Transverse colon (tissue), 4 donors: ENCODE measurements around the gene TMEM134. TPM values are rescaled to one million over a fixed set of nuclear protein-coding genes. Genes with fewer than 3 reads are reported as not detected.
"Not testable (repeated sequence)": the region's sequence is repeated elsewhere in the genome, so short reads cannot be mapped to it uniquely, and the experiment has no call there.

Source experiments
- DNase-seq: peaks from one replicate; pipeline ENCODE4 v3.0.0-alpha.2; 2019
- H3K27ac ChIP-seq, 4 donors: fragments of 200-600 bp; sonication (generic); 2 replicates each; pipeline ENCODE4 v1.5.1; 2016 to 2018; ENCODE audit warnings: inconsistent platforms in 4 of 4
- H3K27me3 ChIP-seq: fragments of 200-600 bp; sonication (generic); 2 replicates; pipeline ENCODE4 v1.5.1; 2017; ENCODE audit warnings: inconsistent platforms
- H3K36me3 ChIP-seq, 4 donors: fragments of 200-600 bp; sonication (generic); 2 replicates each; pipeline ENCODE4 v1.5.1; 2017 to 2019; ENCODE audit warnings: inconsistent platforms in 4 of 4
- H3K4me1 ChIP-seq, 4 donors: fragments of 200-600 bp; sonication (generic); 2 replicates each; pipeline ENCODE4 v1.5.1; 2017 to 2020; ENCODE audit warnings: inconsistent platforms in 4 of 4
- H3K4me3 ChIP-seq, 4 donors: fragments of 200-600 bp; sonication (generic); 1 replicate in 1 of 4; 2 replicates in 3 of 4; pipeline versions ENCODE4 v1.5.1 to v1.6.1; 2017 to 2019; ENCODE audit warnings: inconsistent platforms in 4 of 4
- H3K9me3 ChIP-seq, 2 donors: fragments of 200-600 bp; sonication (generic); 2 replicates each; pipeline ENCODE4 v1.5.1; 2017 to 2019; ENCODE audit warnings: inconsistent platforms in 2 of 2
- EP300 ChIP-seq: sonication (generic); formaldehyde crosslinking; IDR thresholded peaks from one replicate; pipeline ENCODE4 v1.6.1; 2017; ENCODE audit warnings: antibody characterized with exemption, low read depth
- POLR2A ChIP-seq: fragments of 450-650 bp; IDR thresholded peaks from one replicate; pipeline ENCODE4 v1.6.1; 2016; ENCODE audit warnings: antibody characterized with exemption, mild to moderate bottlenecking, moderate library complexity
- POLR2AphosphoS5 ChIP-seq, 3 donors: sonication (generic); formaldehyde crosslinking; IDR thresholded peaks; one replicate each; pipeline ENCODE4 v1.6.1; 2016; ENCODE audit warnings: antibody characterized with exemption in 3 of 3
- WGBS, 2 donors: methylation state at CpG; one replicate each; pipeline ENCODE4 v1.1.5; 2018; ENCODE audit warnings: low coverage in 1 of 2; 5-methylcytosine and 5-hydroxymethylcytosine counted together
- in situ Hi-C, 4 donors: fragments of 200-750 bp; cut with MboI; loops; one replicate each; pipeline versions ENCODE4 v1.15.0 to v1.15.1; 2017; ENCODE audit warnings: low sequenced_read_pairs in 3 of 4, low pct_ligation_motif_present in 1 of 4, low pct_unique_long_range_greater_than_20kb in 1 of 4
- intact Hi-C: fragments of 100-400 bp; cut with DNase I; formaldehyde crosslinking; loops from one replicate; pipeline ENCODE4 v1.15.1; 2023; ENCODE audit warnings: low total_unique reads
- total RNA-seq, 4 donors: library from RNA; depleted of rRNA; stranded (reverse); fragments of >200 nt; gene quantifications; one replicate each; pipeline ENCODE4 v1.1.0, GENCODE V29; 2016
- TF ChIP-seq, protein P1 (sequence below), 5 experiments: fragments of 200-600 bp in 3 of 5; fragments of 450-650 bp in 2 of 5; sonication (generic) in 3 of 5; IDR thresholded peaks; 1 replicate in 2 of 5; 2 replicates in 3 of 5; pipeline ENCODE4 v1.5.1; 2016 to 2017; ENCODE audit warnings: antibody characterized with exemption in 5 of 5, inconsistent platforms in 3 of 5, mild to moderate bottlenecking in 2 of 5, moderate library complexity in 1 of 5

TMEM134 gene
- total RNA-seq, 4 donors from 2014 or later, result 107 to 347 (median 115) TPM

DNA sequence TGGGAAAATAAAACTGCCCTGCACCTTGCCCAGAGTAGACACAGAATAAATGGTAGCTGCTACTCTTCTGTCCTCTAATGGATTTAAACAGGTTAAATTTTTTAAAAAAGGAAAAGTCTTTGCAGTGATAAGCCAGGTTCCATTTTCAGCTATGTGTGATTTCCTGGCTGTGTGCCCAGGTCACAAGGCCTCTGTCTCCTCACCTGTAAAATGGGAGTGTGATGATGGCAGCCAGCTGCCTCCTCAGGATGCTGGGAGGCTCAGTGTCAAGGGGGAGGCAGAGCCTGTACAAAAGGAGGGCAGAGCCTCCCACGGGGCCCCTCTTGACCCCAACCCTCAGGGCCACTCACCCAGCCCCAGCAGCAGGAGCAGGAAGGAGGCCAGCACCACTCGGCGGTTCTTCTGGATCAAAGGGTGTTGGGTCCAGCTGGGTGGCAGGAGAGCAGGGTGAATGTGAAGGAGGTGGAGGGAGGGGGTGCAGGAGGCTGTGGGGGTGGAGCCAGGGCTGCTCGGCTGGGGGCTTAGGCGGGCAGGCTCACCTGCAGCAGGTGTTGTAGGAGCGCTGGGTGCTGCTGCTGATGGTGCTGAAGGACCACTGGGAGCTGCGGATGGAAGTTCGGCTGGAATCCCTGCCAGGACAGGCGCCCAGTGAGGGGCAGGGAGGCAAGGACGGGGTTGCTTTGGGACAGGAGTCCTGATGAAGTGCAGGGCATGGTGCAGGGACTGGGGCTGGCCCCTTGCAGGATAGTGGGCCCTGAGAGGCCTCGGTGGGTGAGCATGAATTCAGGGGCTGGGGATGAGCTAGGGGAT is 1.9 kb downstream of the TMEM134 start:
- in situ Hi-C loops (no loop called here), intact Hi-C loops (no loop called here)
- Histone ChIP-seq H3K4me1 (peaks cover 22 to 41% (median 35%) of the 10 kb centered on the region in 4 donors), H3K4me3 (no peak overlapping the region), H3K27ac (peak overlapping the region; percentile 86 to 90 (median 90)), H3K36me3 (no peaks in the 10 kb centered on the region), H3K27me3 (no peaks in the 10 kb centered on the region), H3K9me3 (no peaks in the 10 kb centered on the region)
- 69 to 100% methylated on average over 1 to 11 of the region's 11 CpGs for WGBS, 2 donors
- DNase-seq, result no peak
- no peak for TF ChIP-seq POLR2A
- TF ChIP-seq, protein P1, sequence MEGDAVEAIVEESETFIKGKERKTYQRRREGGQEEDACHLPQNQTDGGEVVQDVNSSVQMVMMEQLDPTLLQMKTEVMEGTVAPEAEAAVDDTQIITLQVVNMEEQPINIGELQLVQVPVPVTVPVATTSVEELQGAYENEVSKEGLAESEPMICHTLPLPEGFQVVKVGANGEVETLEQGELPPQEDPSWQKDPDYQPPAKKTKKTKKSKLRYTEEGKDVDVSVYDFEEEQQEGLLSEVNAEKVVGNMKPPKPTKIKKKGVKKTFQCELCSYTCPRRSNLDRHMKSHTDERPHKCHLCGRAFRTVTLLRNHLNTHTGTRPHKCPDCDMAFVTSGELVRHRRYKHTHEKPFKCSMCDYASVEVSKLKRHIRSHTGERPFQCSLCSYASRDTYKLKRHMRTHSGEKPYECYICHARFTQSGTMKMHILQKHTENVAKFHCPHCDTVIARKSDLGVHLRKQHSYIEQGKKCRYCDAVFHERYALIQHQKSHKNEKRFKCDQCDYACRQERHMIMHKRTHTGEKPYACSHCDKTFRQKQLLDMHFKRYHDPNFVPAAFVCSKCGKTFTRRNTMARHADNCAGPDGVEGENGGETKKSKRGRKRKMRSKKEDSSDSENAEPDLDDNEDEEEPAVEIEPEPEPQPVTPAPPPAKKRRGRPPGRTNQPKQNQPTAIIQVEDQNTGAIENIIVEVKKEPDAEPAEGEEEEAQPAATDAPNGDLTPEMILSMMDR (IDR thresholded peaks at IDR 0.05), result no peak
- no peak for TF ChIP-seq POLR2AphosphoS5 (IDR thresholded peaks at IDR 0.05)
- TF ChIP-seq EP300, result no peak

DNA sequence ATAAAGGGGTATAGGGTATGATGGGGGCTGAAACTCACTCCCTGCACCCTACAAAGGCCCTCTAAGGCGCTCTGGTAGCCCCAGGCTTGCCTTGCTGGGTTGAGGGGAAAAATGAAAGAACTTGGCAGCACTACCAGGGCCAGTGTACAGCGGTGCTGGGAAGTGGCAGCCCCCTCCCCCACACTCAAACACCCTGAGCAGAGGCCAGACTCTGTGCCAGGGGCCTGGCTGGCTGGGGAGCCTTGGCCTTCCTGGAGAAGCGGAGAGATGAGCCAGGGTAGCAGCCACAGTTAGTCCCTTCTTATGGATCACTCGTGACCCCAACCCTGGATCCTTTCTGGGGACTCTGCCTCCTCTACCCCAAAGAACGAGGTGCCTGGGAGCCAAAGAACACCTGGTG is 2.7 kb downstream of the TMEM134 start:
- TF ChIP-seq EP300, result no peak
- TF ChIP-seq, protein P1 (IDR thresholded peaks at IDR 0.05), result no peak
- TF ChIP-seq POLR2AphosphoS5 (IDR thresholded peaks at IDR 0.05), result no peak
- TF ChIP-seq POLR2A, result no peak
- intact Hi-C loops, result no loop called here
- Histone ChIP-seq H3K9me3 (no peaks in the 10 kb centered on the region), H3K4me3 (no peak overlapping the region), H3K36me3 (no peaks in the 10 kb centered on the region), H3K4me1 (peaks cover 22 to 41% (median 35%) of the 10 kb centered on the region in 4 donors), H3K27ac (peak overlapping the region in 1 of 4 donors; percentile 96), H3K27me3 (no peaks in the 10 kb centered on the region)
- WGBS, 2 donors, result 83% methylated on average over 5 of the region's 5 CpGs; no CpG with 5 or more reads in 1 of the 2 donors
- in situ Hi-C loops, result no loop called here
- DNase-seq, result no peak

DNA sequence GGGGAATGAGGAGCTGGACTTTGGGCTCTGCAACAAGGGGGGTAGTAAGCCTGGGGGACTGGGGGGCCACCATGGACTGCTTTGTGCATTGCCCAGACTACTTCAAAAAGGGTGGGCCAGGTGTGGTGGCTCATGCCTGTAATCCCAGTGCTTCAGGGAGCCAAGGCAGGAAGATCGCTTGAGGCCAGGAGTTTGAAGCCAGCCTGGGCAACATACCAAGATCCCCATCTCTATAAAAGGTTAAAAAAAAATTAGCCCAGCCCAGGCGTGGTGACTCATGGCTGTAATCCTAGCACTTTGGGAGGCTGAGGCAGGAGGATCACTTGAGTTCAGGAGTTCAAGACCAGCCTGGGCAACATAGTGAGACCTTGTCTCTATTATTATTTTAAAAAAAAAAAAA is 3.5 kb downstream of the TMEM134 start:
- DNase-seq, H3K36me3 ChIP-seq, intact Hi-C loops, H3K27me3 ChIP-seq, in situ Hi-C loops, H3K9me3 ChIP-seq: not testable (repeated sequence)
- peak overlapping the region in 2 of 4 donors; percentile 54 to 58 for H3K4me3 ChIP-seq
- H3K27ac ChIP-seq, result peak overlapping the region; percentile 92 to 96 (median 94)
- H3K4me1 ChIP-seq, result peaks cover 22 to 41% (median 35%) of the 10 kb centered on the region in 4 donors
- WGBS, 2 donors, result 60% methylated on average over 2 of the region's 2 CpGs; no CpG with 5 or more reads in 1 of the 2 donors

GRCh38 chr11:67465189-67465510 is 3.9 kb downstream of the TMEM134 start:
- intact Hi-C loops, result no loop called here
- Histone ChIP-seq H3K4me3 (peak overlapping the region; percentile 35 to 58 (median 53)), H3K9me3 (no peaks in the 10 kb centered on the region), H3K27ac (peak overlapping the region; percentile 92 to 96 (median 94)), H3K36me3 (no peaks in the 10 kb centered on the region), H3K27me3 (no peaks in the 10 kb centered on the region), H3K4me1 (peaks cover 22 to 41% (median 35%) of the 10 kb centered on the region in 4 donors)
- in situ Hi-C loops, result no loop called here
- 38% methylated on average over 3 of the region's 3 CpGs; no CpG with 5 or more reads in 1 of the 2 donors for WGBS, 2 donors
- no peak for DNase-seq
- TF ChIP-seq POLR2AphosphoS5 (IDR thresholded peaks at IDR 0.05) (no peak), EP300 (no peak), POLR2A (no peak)
- TF ChIP-seq, protein P1 (IDR thresholded peaks at IDR 0.05), result no peak
